Pons (tissue), 1 donor: Measurements from ENCODE around the gene C3orf70.

Source experiments
- DNase-seq: peaks from one replicate; pipeline ENCODE4 v3.0.0-alpha.2; 2016; ENCODE audit warnings: low spot score

The C3orf70 gene

GRCh38 chr3:185051801-185052200 lies 101.1 kb downstream of the C3orf70 start:
- DNase-seq = no peak

GRCh38 chr3:185049710-185050109 lies 103.2 kb downstream of the C3orf70 start:
- DNase-seq = no peak

- no peak for DNase-seq
Observed at GRCh38 chr3:185046603-185047002, 106.3 kb downstream of the C3orf70 start.

- no peak for DNase-seq
Observed at GRCh38 chr3:185046164-185046515, 106.7 kb downstream of the C3orf70 start.

GRCh38 chr3:185042312-185043050 lies 110.4 kb downstream of the C3orf70 start:
- no peak for DNase-seq

GRCh38 chr3:185041540-185041939 lies 111.3 kb downstream of the C3orf70 start:
- DNase-seq = no peak

GRCh38 chr3:185040425-185040824 lies 112.4 kb downstream of the C3orf70 start:
- no peak for DNase-seq

- no peak for DNase-seq
Observed at GRCh38 chr3:185037801-185038200, 115.1 kb downstream of the C3orf70 start.

- no peak for DNase-seq
Observed at GRCh38 chr3:185030951-185031350, 121.9 kb downstream of the C3orf70 start.

GRCh38 chr3:185030399-185030798 lies 122.5 kb downstream of the C3orf70 start:
- no peak for DNase-seq

- DNase-seq = no peak
Observed at GRCh38 chr3:185029086-185029485, 123.8 kb downstream of the C3orf70 start.

- DNase-seq = no peak
Observed at GRCh38 chr3:185028121-185028520, 124.7 kb downstream of the C3orf70 start.
